LHCN-M2 (cell line): ENCODE measurements around the gene BBS9. TPM values are rescaled to one million over a fixed set of nuclear protein-coding genes. Genes with fewer than 3 reads are reported as not detected.
A peak's percentile ranks its signal among the peaks of the same experiment; 100 is the strongest.

ENCODE experiments used
- DNase-seq: peaks from one replicate; pipeline ENCODE4 v3.0.0-alpha.2; 2012; ENCODE audit warnings: low read depth
- total RNA-seq: library from RNA; depleted of rRNA; stranded (reverse); fragments of >200 nt; gene quantifications from 2 replicates; pipeline ENCODE4 v1.2.3, GENCODE V29; 2014

BBS9 gene
- total RNA-seq, 1 experiment from 2014 or later: 12.2 TPM

- no peak for DNase-seq
Observed at GRCh38 chr7:33428415-33428814, 299.1 kb downstream of the BBS9 start.

- DNase-seq: no peak
Observed at GRCh38 chr7:33431543-33431942, 302.2 kb downstream of the BBS9 start.

- no peak for DNase-seq
Observed at GRCh38 chr7:33432821-33433220, 303.5 kb downstream of the BBS9 start.

GRCh38 chr7:33433357-33433756 is 304.0 kb downstream of the BBS9 start:
- DNase-seq: no peak

GRCh38 chr7:33444511-33444910 is 315.1 kb downstream of the BBS9 start:
- DNase-seq: peak; percentile 47

- no peak for DNase-seq
Observed at GRCh38 chr7:33446551-33446950, 317.2 kb downstream of the BBS9 start.

- no peak for DNase-seq
Observed at GRCh38 chr7:33448035-33448434, 318.7 kb downstream of the BBS9 start.

- DNase-seq: no peak
Observed at GRCh38 chr7:33449847-33450246, 320.5 kb downstream of the BBS9 start.

GRCh38 chr7:33452805-33453502 is 323.6 kb downstream of the BBS9 start:
- DNase-seq: peak; percentile 64

- DNase-seq: no peak
Observed at GRCh38 chr7:33457039-33457438, 327.7 kb downstream of the BBS9 start.

GRCh38 chr7:33458581-33458980 is 329.2 kb downstream of the BBS9 start:
- DNase-seq: no peak

- peak; percentile 73 for DNase-seq
Observed at GRCh38 chr7:33459340-33459751, 330.0 kb downstream of the BBS9 start.

- DNase-seq: no peak
Observed at GRCh38 chr7:33463131-33463530, 333.8 kb downstream of the BBS9 start.

GRCh38 chr7:33466203-33466602 is 336.8 kb downstream of the BBS9 start:
- DNase-seq: no peak

- DNase-seq: peak; percentile 43
Observed at GRCh38 chr7:33471636-33472242, 342.4 kb downstream of the BBS9 start.

- no peak for DNase-seq
Observed at GRCh38 chr7:33472348-33473025, 343.1 kb downstream of the BBS9 start.

GRCh38 chr7:33477719-33478480 is 348.5 kb downstream of the BBS9 start:
- DNase-seq: no peak

- peak; percentile 19 for DNase-seq
Observed at GRCh38 chr7:33484476-33484875, 355.1 kb downstream of the BBS9 start.

- DNase-seq: peak; percentile 19
Observed at GRCh38 chr7:33485747-33486493, 356.6 kb downstream of the BBS9 start.

- no peak for DNase-seq
Observed at GRCh38 chr7:33486633-33487032, 357.3 kb downstream of the BBS9 start.

- DNase-seq: no peak
Observed at GRCh38 chr7:33487998-33488682, 358.8 kb downstream of the BBS9 start.
